Adipocyte (in vitro differentiated cells): Measurements from ENCODE around the gene KCNA10.
A peak's percentile ranks its signal among the peaks of the same experiment; 100 is the strongest.
"Not testable (repeated sequence)": the region's sequence is repeated elsewhere in the genome, so short reads cannot be mapped to it uniquely, and the experiment has no call there.

ENCODE experiments used
- DNase-seq: peaks from one replicate; pipeline ENCODE4 v3.0.0-alpha.2; 2015; ENCODE audit warnings: low read depth
- H3K27me3 ChIP-seq: replicated peaks from 2 replicates; pipeline ENCODE4 v1.7.0; 2013; ENCODE audit warnings: mild to moderate bottlenecking, low read length, moderate library complexity; ENCODE audit not compliant: control insufficient read depth, insufficient read depth
- H3K36me3 ChIP-seq: 2 replicates; pipeline ENCODE4 v1.7.0; 2013; ENCODE audit warnings: low read length, mild to moderate bottlenecking, moderate library complexity; ENCODE audit not compliant: control insufficient read depth, insufficient read depth, severe bottlenecking
- H3K4me1 ChIP-seq: 2 replicates; pipeline ENCODE4 v1.7.0; 2013; ENCODE audit warnings: mild to moderate bottlenecking, low read length, moderate library complexity; ENCODE audit not compliant: control insufficient read depth, insufficient read depth
- H3K4me3 ChIP-seq: 2 replicates; pipeline ENCODE4 v1.7.0; 2013; ENCODE audit warnings: mild to moderate bottlenecking, low read length, moderate library complexity
- H3K9ac ChIP-seq: 2 replicates; pipeline ENCODE4 v1.7.0; 2013; ENCODE audit warnings: mild to moderate bottlenecking, low read length, moderate library complexity
- H3K9me3 ChIP-seq: 2 replicates; pipeline ENCODE4 v1.7.0; 2013; ENCODE audit warnings: mild to moderate bottlenecking, low read length, moderate library complexity; ENCODE audit not compliant: control insufficient read depth

KCNA10 gene

DNA sequence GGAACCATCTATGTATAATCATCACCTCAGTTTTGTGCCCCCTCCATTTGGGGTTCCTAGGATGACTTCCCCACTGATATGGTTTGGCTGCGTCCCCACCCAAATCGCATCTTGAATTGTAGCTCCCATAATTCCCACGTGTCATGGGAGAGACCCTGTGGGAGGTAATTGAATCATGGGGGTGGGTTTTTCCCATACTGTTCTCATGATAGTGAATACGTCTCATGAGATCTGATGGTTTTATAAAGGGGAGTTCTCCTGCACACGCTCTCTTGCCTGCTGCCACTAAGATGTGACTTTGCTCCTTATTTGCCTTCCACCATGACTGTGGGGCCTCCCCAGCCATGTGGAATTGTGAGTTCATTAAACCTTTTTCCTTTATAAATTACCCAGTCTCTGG, 8.1 kb downstream of the KCNA10 start:
- not testable (repeated sequence) for H3K9me3 ChIP-seq, H3K4me1 ChIP-seq, DNase-seq, H3K36me3 ChIP-seq, H3K4me3 ChIP-seq, H3K9ac ChIP-seq
- peaks cover 29% of the 10 kb centered on the region for H3K27me3 ChIP-seq

DNA sequence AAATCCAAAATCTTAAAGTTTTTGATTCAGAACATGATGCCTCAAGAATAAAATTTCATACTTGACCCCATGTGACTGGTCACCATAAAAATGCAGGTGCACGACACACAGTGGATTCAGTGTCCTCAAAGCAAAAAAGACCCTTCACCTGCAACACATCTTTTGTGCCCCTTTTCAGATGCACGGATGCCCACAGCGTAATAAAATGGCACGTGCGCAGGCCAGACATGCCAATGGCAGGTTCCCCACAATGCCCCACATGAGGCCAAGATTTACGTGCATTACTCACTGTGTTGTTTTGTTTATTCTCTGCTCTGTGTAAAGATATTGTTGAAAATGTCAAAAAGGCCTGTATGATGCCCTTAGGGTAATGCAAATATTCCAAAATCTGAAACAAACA, 9.3 kb downstream of the KCNA10 start:
- H3K9me3 ChIP-seq, result peaks cover under 1% of the 10 kb centered on the region
- no peak overlapping the region for H3K9ac ChIP-seq
- no peaks in the 10 kb centered on the region for H3K4me1 ChIP-seq
- H3K36me3 ChIP-seq, result no peaks in the 10 kb centered on the region
- no peak for DNase-seq
- H3K4me3 ChIP-seq, result no peak overlapping the region
- peaks cover 29% of the 10 kb centered on the region for H3K27me3 ChIP-seq

DNA sequence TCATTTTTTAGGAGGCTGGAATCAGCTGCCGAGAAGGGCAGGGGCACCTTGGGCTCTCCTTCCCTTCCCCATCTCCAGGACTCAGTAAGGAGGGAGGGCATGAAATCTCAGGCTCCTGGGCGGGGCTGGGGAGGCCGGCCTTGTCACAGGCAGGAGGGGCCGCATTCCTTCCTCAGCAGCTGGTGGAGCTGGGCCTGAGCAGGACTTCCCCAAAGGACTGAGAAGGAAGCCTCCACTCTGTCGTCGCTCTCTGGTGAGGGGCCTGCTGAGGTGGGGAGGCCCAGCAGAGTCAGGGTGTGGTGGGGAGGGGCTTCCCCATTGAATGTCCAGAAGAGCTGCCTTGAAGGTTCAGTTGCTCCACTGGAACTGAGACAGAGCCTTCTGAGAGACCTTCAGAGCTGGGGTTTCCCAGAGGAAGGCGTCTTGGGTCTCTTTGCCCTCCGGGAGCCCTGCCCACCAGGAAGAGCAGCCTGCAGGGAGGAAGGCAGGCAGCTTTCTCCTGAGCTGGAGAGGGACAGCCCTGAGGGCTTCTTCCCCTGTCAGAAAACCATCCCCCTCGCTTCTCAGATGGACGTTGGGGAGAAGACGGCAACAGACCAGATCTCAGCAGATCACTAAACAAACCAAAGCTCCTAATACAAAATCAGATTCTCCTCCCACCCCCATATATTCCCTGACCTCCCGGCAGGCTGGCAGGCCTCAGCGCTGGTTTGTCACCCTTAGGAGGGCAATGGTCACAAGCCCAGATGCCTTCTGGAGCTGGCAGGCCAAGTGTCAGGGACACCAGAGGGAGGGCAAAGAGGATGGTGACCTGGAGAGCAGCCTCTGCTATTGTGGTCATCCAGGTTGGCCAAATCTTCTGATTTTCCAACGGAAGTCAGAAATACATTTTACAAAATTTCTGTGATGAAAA, 10.7 kb downstream of the KCNA10 start:
- Histone ChIP-seq H3K4me1 (no peaks in the 10 kb centered on the region), H3K36me3 (no peaks in the 10 kb centered on the region), H3K4me3 (no peak overlapping the region), H3K9me3 (no peaks in the 10 kb centered on the region), H3K27me3 (peaks cover 40% of the 10 kb centered on the region), H3K9ac (no peak overlapping the region)
- DNase-seq, result peak; percentile 59

DNA sequence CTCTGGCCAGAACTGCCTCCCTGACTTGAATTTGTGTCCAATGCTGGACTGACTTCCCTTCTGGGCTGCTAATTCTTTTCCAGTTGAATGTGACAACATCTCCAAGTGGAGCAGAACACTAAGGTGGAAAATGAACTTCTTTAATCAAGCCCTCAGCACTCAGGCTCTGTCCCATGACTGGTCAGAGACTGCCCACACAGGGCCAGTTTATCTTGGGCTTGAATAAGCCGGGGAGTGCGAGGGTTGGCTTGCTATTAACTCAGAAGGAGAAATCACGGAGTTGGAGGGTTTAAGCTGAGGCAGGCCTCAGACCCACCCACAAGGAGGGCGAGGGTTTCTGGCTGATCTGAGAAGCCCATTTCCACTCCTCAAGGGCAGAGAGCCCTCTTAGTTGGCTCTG, 12.4 kb downstream of the KCNA10 start:
- Histone ChIP-seq H3K9ac (no peak overlapping the region), H3K9me3 (no peaks in the 10 kb centered on the region), H3K4me3 (no peak overlapping the region), H3K4me1 (no peaks in the 10 kb centered on the region), H3K27me3 (peaks cover 57% of the 10 kb centered on the region), H3K36me3 (no peaks in the 10 kb centered on the region)
- DNase-seq, result no peak

DNA sequence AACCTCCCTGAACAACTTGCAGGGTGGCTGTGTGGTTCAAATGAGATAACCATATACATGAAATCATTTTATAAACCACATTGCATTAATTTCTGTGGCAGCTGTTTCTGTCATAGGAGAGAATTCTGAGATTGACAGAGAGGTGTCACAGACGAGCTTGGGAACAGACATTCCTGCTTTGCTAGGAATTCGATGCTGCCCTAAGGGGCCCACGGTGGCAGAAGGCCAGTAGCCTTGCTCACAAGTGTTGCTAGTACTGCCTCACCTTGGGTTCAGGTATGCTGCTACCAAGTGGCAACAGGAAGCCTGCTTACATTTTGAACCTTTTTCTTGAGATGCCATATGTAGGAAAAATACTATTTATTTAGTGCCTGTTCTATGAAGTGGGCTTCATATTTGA, 13.4 kb downstream of the KCNA10 start:
- Histone ChIP-seq H3K9ac (no peak overlapping the region), H3K27me3 (peaks cover 55% of the 10 kb centered on the region), H3K4me3 (no peak overlapping the region), H3K4me1 (no peaks in the 10 kb centered on the region), H3K36me3 (no peaks in the 10 kb centered on the region), H3K9me3 (no peaks in the 10 kb centered on the region)
- DNase-seq, result no peak

DNA sequence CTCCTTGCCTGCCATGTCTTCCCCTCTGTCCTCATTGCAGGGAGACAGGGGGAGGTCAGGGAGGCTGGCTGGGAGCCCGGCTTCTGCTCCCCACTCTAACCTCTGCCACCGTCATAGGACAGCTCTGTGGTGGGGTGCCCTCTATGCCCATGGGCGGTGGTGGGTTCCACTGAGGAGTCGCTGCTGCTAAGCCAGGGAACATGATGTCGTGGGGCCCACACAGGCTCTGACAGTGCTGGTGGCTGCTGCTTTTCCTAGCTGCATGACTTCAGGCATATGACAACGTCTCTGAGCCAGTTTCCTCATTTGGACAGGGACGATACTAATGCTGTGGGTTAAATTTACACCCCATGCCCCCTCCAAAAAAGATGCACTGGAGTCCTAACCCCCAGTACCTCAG, 14.7 kb downstream of the KCNA10 start:
- no peak for DNase-seq
- Histone ChIP-seq H3K9me3 (no peaks in the 10 kb centered on the region), H3K9ac (no peak overlapping the region)

DNA sequence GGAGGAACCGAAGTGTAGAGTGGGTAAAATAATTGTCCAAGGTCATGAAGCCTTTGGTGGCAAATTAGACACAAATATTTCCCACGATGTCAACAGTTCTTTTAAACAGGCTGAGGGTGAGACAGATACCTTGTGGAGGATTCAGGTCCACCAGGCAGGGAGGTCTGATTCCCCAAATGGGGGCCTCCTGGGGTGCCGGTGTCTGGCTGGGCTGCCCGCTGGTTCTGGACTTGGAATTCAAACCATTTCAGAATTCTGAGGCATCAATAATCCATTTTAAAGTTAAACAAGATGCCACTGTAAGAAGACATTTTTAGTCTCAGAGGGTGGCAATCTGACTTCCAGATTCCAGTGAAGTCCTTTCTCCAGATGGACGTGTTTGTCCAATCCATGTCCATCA, 15.5 kb downstream of the KCNA10 start:
- DNase-seq, result no peak
- Histone ChIP-seq H3K4me1 (no peaks in the 10 kb centered on the region), H3K9ac (no peak overlapping the region), H3K36me3 (no peaks in the 10 kb centered on the region), H3K4me3 (no peak overlapping the region), H3K27me3 (peaks cover 56% of the 10 kb centered on the region), H3K9me3 (no peaks in the 10 kb centered on the region)

More for the DNA sequence above, 14.7 kb downstream of the KCNA10 start:
- no peak overlapping the region for H3K4me3 ChIP-seq
- peaks cover 49% of the 10 kb centered on the region for H3K27me3 ChIP-seq
- H3K4me1 ChIP-seq, result no peaks in the 10 kb centered on the region
- H3K36me3 ChIP-seq, result no peaks in the 10 kb centered on the region

DNA sequence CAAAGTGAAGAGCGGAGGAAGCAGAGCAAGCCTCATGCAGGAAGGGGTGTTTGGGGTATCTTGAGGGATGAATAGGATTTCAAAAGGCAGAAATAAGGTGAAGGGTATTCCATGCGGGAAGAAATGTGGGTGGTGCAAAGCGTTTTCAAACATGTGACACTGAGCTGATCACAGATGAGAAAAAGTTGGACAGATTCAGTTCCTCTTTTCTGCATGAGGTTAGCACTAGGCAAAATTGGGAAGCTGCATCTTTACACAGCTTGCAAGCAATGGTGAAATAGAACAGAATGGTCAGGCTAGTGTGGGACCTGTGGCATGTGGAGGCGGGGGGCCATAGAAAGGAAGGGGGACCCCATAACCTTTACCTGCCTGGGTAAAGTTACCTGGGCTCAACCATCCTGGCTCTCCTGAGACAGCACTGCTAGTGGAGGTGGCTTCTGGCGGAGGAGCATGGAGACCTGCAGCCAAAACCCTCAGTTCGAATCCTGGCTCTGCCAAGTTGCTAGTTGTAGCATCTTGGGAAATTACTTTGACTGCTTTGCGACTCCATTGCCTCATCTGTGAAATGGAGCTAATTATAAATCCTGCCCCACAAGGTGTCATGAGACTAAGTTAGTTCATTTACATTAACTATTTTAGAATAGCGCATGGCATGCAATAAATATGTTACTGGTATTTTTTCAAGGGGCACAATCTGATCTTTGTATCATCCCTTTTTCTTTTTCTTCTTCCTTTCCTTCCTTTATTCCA, 16.4 kb downstream of the KCNA10 start:
- Histone ChIP-seq H3K9me3 (no peaks in the 10 kb centered on the region), H3K36me3 (no peaks in the 10 kb centered on the region), H3K9ac (no peak overlapping the region), H3K4me3 (no peak overlapping the region), H3K27me3 (peaks cover 60% of the 10 kb centered on the region), H3K4me1 (no peaks in the 10 kb centered on the region)
- DNase-seq, result no peak

DNA sequence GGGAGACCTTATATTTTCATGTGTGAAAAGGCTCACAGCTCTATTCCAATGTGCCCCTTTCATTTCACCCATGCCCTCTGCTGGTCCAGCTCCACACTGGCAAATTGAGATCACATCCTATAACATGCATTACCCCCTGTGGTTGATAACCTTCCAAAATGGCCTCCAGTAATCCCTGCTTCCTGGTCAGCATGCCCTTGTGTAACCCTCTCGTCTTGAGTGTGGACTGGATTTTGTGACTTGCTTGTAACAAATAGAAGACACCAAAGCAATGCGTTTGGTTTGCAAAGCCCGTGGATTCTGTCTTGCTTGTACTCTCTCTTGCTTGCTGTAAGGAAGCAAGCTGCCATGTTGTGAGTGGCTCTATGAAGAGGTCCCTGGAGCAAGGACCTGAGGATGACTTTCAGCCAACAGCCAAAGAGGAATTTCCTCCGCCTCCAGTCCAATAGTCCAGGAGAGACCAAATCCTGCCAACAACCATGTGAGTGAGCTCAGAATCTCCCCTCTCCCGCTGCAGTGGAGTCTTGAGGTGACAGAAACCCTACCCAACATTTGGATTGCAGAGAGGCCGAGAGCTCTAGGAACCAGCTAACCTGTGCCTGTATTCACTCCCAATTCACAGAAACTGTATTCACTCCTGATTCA, 17.4 kb downstream of the KCNA10 start:
- Histone ChIP-seq H3K9me3 (no peaks in the 10 kb centered on the region), H3K4me1 (no peaks in the 10 kb centered on the region), H3K4me3 (no peak overlapping the region), H3K36me3 (no peaks in the 10 kb centered on the region), H3K27me3 (peaks cover 56% of the 10 kb centered on the region), H3K9ac (no peak overlapping the region)
- no peak for DNase-seq

DNA sequence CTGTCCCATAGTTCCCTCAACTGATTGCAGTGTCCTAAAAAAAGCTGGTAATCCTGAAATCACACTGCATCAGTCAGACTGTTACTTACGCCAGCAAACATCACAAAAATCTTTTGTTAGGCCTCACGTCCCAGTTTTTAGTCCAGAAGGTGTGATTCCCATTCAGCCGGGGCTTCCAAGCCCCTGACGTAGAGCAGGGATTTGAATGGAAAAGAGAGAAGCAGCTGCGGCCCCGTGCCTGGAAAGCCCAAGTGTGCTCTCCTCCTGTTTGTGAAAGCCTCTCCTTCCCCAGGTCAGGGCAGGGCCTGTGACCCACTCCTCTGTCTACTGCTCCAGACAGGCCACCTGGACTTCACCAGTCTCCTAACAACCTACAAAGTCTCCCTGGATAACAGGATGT, 20.7 kb downstream of the KCNA10 start:
- Histone ChIP-seq H3K4me1 (peaks cover 2% of the 10 kb centered on the region), H3K9me3 (no peaks in the 10 kb centered on the region), H3K9ac (no peak overlapping the region), H3K36me3 (no peaks in the 10 kb centered on the region), H3K27me3 (peaks cover 40% of the 10 kb centered on the region), H3K4me3 (no peak overlapping the region)
- no peak for DNase-seq

DNA sequence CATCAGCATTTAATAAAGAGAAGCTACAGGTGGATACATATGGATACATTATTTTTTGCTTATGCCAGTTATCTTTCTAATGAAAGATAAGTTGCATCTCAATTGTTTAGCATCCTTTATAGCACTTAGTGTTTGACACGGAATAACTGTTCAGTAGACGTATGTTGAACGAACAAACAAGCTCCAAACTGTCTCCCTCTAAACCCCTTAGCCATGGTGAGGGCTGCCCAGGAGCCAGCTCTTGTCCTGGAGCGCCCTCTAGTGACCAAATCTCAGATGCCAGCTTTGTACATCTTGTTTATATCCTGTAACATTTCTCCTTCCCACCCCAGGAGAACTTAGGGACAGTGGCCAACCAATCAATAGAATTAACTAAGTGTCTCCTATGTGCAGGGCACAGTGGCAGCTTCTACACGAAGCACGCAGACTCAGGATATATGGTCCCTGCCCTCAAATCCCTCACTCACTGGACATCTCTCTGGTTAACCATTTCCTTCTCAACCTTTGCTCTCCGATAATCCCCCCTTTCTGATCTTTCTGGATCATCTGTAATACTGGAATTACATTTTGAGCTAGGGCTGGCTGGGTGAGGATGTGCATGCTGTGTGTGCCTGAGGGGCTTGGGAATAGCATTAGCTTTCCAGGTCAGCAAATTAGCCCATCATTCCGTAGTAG, 22.9 kb downstream of the KCNA10 start:
- H3K4me3 ChIP-seq, result no peak overlapping the region
- peaks cover 23% of the 10 kb centered on the region for H3K27me3 ChIP-seq
- H3K36me3 ChIP-seq, result no peaks in the 10 kb centered on the region
- DNase-seq, result peak; percentile 91
- H3K4me1 ChIP-seq, result peaks cover 11% of the 10 kb centered on the region
- no peak overlapping the region for H3K9ac ChIP-seq
- no peaks in the 10 kb centered on the region for H3K9me3 ChIP-seq
